HepG2 (cell line): ENCODE measurements around the gene TRAF3. TPM values are rescaled to one million over a fixed set of nuclear protein-coding genes. Genes with fewer than 3 reads are reported as not detected.

Source experiments
- FIP1L1 ChIP-seq: fragments of 200-400 bp; formaldehyde crosslinking; IDR thresholded peaks from 2 replicates; pipeline ENCODE4 v1.6.1; 2018; ENCODE audit warnings: low read depth, mild to moderate bottlenecking, low read length, moderate library complexity, borderline replicate concordance; ENCODE audit not compliant: insufficient read depth
- HOXA3 ChIP-seq: sonication (generic); formaldehyde crosslinking; IDR thresholded peaks from 2 replicates; pipeline ENCODE4 v1.5.0; 2020; ENCODE audit warnings: missing genetic modification reagents
- ISL2 ChIP-seq: sonication (generic); formaldehyde crosslinking; IDR thresholded peaks from 2 replicates; pipeline ENCODE4 v1.5.0; 2020; ENCODE audit warnings: missing genetic modification reagents
- ISX ChIP-seq: sonication (generic); formaldehyde crosslinking; conservative IDR thresholded peaks from 2 replicates; pipeline ENCODE4 v1.5.0; 2020; ENCODE audit warnings: missing genetic modification reagents
- KDM5A ChIP-seq: fragments of 200-600 bp; sonication (generic); IDR thresholded peaks from 2 replicates; pipeline ENCODE4 v1.7.0; 2018; ENCODE audit warnings: antibody characterized with exemption, mild to moderate bottlenecking, low read length, borderline replicate concordance
- KDM5B ChIP-seq: sonication (generic); formaldehyde crosslinking; IDR thresholded peaks from 2 replicates; pipeline ENCODE4 v1.4.0; 2020; ENCODE audit warnings: missing genetic modification reagents, mild to moderate bottlenecking, borderline replicate concordance
- MXI1 ChIP-seq: IDR thresholded peaks from 3 replicates; pipeline ENCODE4 v1.6.1; 2012; ENCODE audit warnings: low read depth, low read length, inconsistent platforms, borderline replicate concordance
- NCOA2 ChIP-seq: sonication (generic); formaldehyde crosslinking; IDR thresholded peaks from 2 replicates; pipeline ENCODE4 v1.8.0; 2022; ENCODE audit warnings: inconsistent platforms
- SCMH1 ChIP-seq: sonication (generic); formaldehyde crosslinking; IDR thresholded peaks from 2 replicates; pipeline ENCODE4 v1.9.0; 2021; ENCODE audit warnings: missing genetic modification reagents, mild to moderate bottlenecking, borderline replicate concordance
- SRSF9 ChIP-seq: fragments of 200-400 bp; formaldehyde crosslinking; IDR thresholded peaks from 2 replicates; pipeline ENCODE4 v1.6.1; 2018; ENCODE audit warnings: borderline replicate concordance, mild to moderate bottlenecking, low read depth, low read length; ENCODE audit not compliant: insufficient read depth, poor library complexity, severe bottlenecking
- WIZ ChIP-seq: sonication (generic); formaldehyde crosslinking; IDR thresholded peaks from 2 replicates; pipeline ENCODE4 v1.5.1; 2020; ENCODE audit warnings: mild to moderate bottlenecking, missing genetic modification reagents
- YEATS4 ChIP-seq: sonication (generic); formaldehyde crosslinking; IDR thresholded peaks from 2 replicates; pipeline ENCODE4 v1.4.0; 2020; ENCODE audit warnings: missing genetic modification reagents, borderline replicate concordance
- ZNF382 ChIP-seq: sonication (generic); formaldehyde crosslinking; IDR thresholded peaks from 2 replicates; pipeline ENCODE4 v1.5.0; 2020; ENCODE audit warnings: missing genetic modification reagents, mild to moderate bottlenecking, borderline replicate concordance
- ZNF407 ChIP-seq: sonication (generic); formaldehyde crosslinking; IDR thresholded peaks from one replicate; pipeline ENCODE4 v1.5.1; 2020; ENCODE audit warnings: mild to moderate bottlenecking, missing genetic modification reagents; ENCODE audit errors: not compliant biosample characterization
- ZNF597 ChIP-seq: sonication (generic); formaldehyde crosslinking; IDR thresholded peaks from 2 replicates; pipeline ENCODE4 v1.5.0; 2020; ENCODE audit warnings: missing genetic modification reagents
- ZNF607 ChIP-seq: sonication (generic); formaldehyde crosslinking; IDR thresholded peaks from 2 replicates; pipeline ENCODE4 v1.5.1; 2020; ENCODE audit warnings: missing genetic modification reagents, mild to moderate bottlenecking, borderline replicate concordance
- ZNF614 ChIP-seq: IDR thresholded peaks from 2 replicates; pipeline ENCODE4 v1.6.1; 2018; ENCODE audit warnings: missing biosample characterization, missing genetic modification reagents, inconsistent platforms, borderline replicate concordance
- ZNF780A ChIP-seq: sonication (generic); formaldehyde crosslinking; IDR thresholded peaks from 2 replicates; pipeline ENCODE4 v1.8.0; 2022; ENCODE audit warnings: mild to moderate bottlenecking, missing genetic modification reagents, moderate library complexity
- ZNF782 ChIP-seq: sonication (generic); formaldehyde crosslinking; IDR thresholded peaks from 2 replicates; pipeline ENCODE4 v1.4.0; 2020; ENCODE audit warnings: missing genetic modification reagents, mild to moderate bottlenecking, borderline replicate concordance
- polyA plus RNA-seq, 8 experiments: library from polyadenylated mRNA; depleted of rRNA in 3 of 8; stranded (reverse) in 7 of 8; unstranded in 1 of 8; fragments of >200 nt; fragmentation: Illumina TruSeq in 4 of 8; extraction: Trizol in 4 of 8; gene quantifications; 2 replicates each; pipeline versions ENCODE4 v1.2.1 to v1.2.3, GENCODE V29; 2011 to 2016; ENCODE audit warnings: low read depth in 4 of 8, missing spikeins in 1 of 8, mixed read lengths in 1 of 8; ENCODE audit not compliant: insufficient read depth in 1 of 8
- total RNA-seq, 5 experiments: library from RNA; depleted of rRNA; stranded (reverse); fragments of >200 nt; fragmentation: Illumina TruSeq; extraction: Trizol; gene quantifications; 2 replicates each; pipeline ENCODE4 v1.2.3, GENCODE V29; 2016; ENCODE audit warnings: low read depth in 1 of 5

Gene TRAF3
- total and polyA plus RNA-seq, 2 of the 13 experiments (the other 11 are each of a cell fraction or from before 2014, with no cell fraction given): 6.9 to 12.2 TPM

GRCh38 chr14:102776761-102777710 lies at the start of gene TRAF3 (continued):
- no peak for TF ChIP-seq ZNF782 (CRISPR knock-in tag)
- no peak for TF ChIP-seq ISL2 (CRISPR knock-in tag)
- no peak for TF ChIP-seq SRSF9
- TF ChIP-seq ZNF780A (CRISPR knock-in tag): no peak
- no peak for TF ChIP-seq ZNF382 (CRISPR knock-in tag)
- no peak for TF ChIP-seq ZNF407 (CRISPR knock-in tag)
- TF ChIP-seq SCMH1 (CRISPR knock-in tag): no peak
- TF ChIP-seq ZNF614: no peak
- TF ChIP-seq MXI1: no peak
- no peak for TF ChIP-seq ZNF607
- TF ChIP-seq HOXA3 (CRISPR knock-in tag): peak; percentile 77
- TF ChIP-seq ZNF597 (CRISPR knock-in tag): no peak
- TF ChIP-seq WIZ (CRISPR knock-in tag): no peak
- no peak for TF ChIP-seq ISX
- peak; percentile 83 for TF ChIP-seq KDM5B (CRISPR knock-in tag)
- no peak for TF ChIP-seq KDM5A
- no peak for TF ChIP-seq FIP1L1
- no peak for TF ChIP-seq NCOA2
- TF ChIP-seq YEATS4 (CRISPR knock-in tag): no peak
